Measurements from ENCODE around the gene BNC1. TPM values are rescaled to one million over a fixed set of nuclear protein-coding genes. Genes with fewer than 3 reads are reported as not detected.

The BNC1 gene
- total and polyA plus RNA-seq, 2 of the 4 experiments (the other 2 are of a cell fraction) = 0.38 to 0.54 TPM

- Histone ChIP-seq H2BK15ac (ENCODE audit: low read depth, low read length) (no peak overlapping the region), H3K14ac (replicated peaks; ENCODE audit: low read depth, low read length) (no peak overlapping the region), H2AK9ac (replicated peaks; ENCODE audit: low read depth, low read length, poor library complexity) (no peak overlapping the region), H3K36me3 (ENCODE audit: control insufficient read depth, insufficient read depth, low read length) (no peaks in the 10 kb centered on the region), H3K23ac (ENCODE audit: low read depth, low read length) (no peak overlapping the region), H3K4ac (ENCODE audit: low read depth, low read length) (no peak overlapping the region), H2AK5ac (ENCODE audit: low read depth, low read length) (no peak overlapping the region), H2AFZ (replicated peaks; ENCODE audit: low read length, poor library complexity) (no peak overlapping the region), H3K27me3 (ENCODE audit: control insufficient read depth, insufficient read depth, low read length) (peaks cover 29% of the 10 kb centered on the region), H3K79me1 (ENCODE audit: low read depth in 1 of 2, low read length in 2 of 2) (no peaks in the 10 kb centered on the region; a peak in 1 of 4 replicates), H4K20me1 (ENCODE audit: insufficient read depth, low read length) (peaks cover 7% of the 10 kb centered on the region; the same call in 1 of the 2 replicates), H3K27ac (ENCODE audit: insufficient read depth, low read length) (no peak overlapping the region), H2BK120ac (ENCODE audit: low read depth, low read length) (no peak overlapping the region), H4K8ac (ENCODE audit: low read depth in 2 of 2, low read length in 2 of 2) (no peak overlapping the region), H3K4me3 (ENCODE audit: insufficient read depth, low read depth, low read length) (no peak overlapping the region), H3K4me1 (ENCODE audit: control insufficient read depth, insufficient read depth, low read length) (peaks cover 13% of the 10 kb centered on the region), H2BK5ac (ENCODE audit: low read depth, low read length, poor library complexity, severe bottlenecking) (no peak overlapping the region), H2BK20ac (ENCODE audit: low read depth, low read length) (no peak overlapping the region), H3K18ac (ENCODE audit: low read depth, low read length) (no peak overlapping the region), H3K4me2 (ENCODE audit: low read depth, low read length) (peak overlapping the region; percentile 15; the same call in 1 of the 2 replicates), H4K5ac (ENCODE audit: low read depth, low read length) (no peak overlapping the region), H3K9me3 (ENCODE audit: control insufficient read depth, insufficient read depth, low read length) (peaks cover 7% of the 10 kb centered on the region; the same call in 1 of the 2 replicates), H3K9me1 (ENCODE audit: insufficient read depth, low read length) (peaks cover 9% of the 10 kb centered on the region; the same call in 1 of the 2 replicates), H4K91ac (ENCODE audit: insufficient read depth, low read depth, low read length) (no peak overlapping the region), H3K56ac (ENCODE audit: extremely low read depth, insufficient read depth, low read length) (no peak overlapping the region), H3K9ac (ENCODE audit: low read depth, low read length) (no peak overlapping the region)
- in situ Hi-C loops (cut with MboI; ENCODE audit: low sequenced_read_pairs) (no loop called here), intact Hi-C loops (cut with micrococcal nuclease) (loop anchor here (2.0 to 10.0 kb wide), 3 partner anchors 35 to 273 kb away; partner anchors contain the start of genes BTBD1 and C15orf40), dilution Hi-C loops (cut with HindIII; ENCODE audit: low sequenced_read_pairs, unreplicated experiment) (no loop called here)
- ChIA-PET POLR2A (ENCODE audit: unreplicated experiment) (no interaction called here), CTCF (interaction anchor here (1.5 kb wide), 1 partner anchor 39 kb away, joined by 4 read pairs; no protein-coding TSS in a partner anchor)
- peak; percentile 98 for DNase-seq
- WGBS, 2 experiments (ENCODE audit: extremely low coverage in 2 of 2, insufficient read length in 1 of 2) = no CpG with 5 or more reads among the region's 3 CpGs
- no TSS peak for BruUV-seq (replicated peaks)
- TF ChIP-seq, protein P1, sequence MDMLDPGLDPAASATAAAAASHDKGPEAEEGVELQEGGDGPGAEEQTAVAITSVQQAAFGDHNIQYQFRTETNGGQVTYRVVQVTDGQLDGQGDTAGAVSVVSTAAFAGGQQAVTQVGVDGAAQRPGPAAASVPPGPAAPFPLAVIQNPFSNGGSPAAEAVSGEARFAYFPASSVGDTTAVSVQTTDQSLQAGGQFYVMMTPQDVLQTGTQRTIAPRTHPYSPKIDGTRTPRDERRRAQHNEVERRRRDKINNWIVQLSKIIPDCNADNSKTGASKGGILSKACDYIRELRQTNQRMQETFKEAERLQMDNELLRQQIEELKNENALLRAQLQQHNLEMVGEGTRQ (IDR thresholded peaks at IDR 0.05; ENCODE audit: low read depth, low read length) = no peak
- TF ChIP-seq MAZ (IDR thresholded peaks at IDR 0.05; ENCODE audit: borderline replicate concordance, low read depth, low read length) (peak; percentile 55; the same call in 1 of the 2 replicates), RAD21 (IDR thresholded peaks at IDR 0.05; ENCODE audit: low read length) (no peak), MXI1 (IDR thresholded peaks at IDR 0.05; ENCODE audit: borderline replicate concordance, low read depth, low read length) (no peak), POLR2A (IDR thresholded peaks at IDR 0.05; ENCODE audit: low read depth, low read length) (0 out of 2 replicates have a peak, but pooled peaks have one; percentile 56), CTCF (conservative IDR thresholded peaks at IDR 0.05; ENCODE audit: low read depth, low read length) (no peak), MAFK (IDR thresholded peaks at IDR 0.05; ENCODE audit: low read depth, low read length) (no peak), BHLHE40 (IDR thresholded peaks at IDR 0.05; ENCODE audit: low read depth, low read length) (no peak), RCOR1 (IDR thresholded peaks at IDR 0.05; ENCODE audit: insufficient replicate concordance, low read length) (no peak), NFE2L2 (IDR thresholded peaks at IDR 0.05; ENCODE audit: low read depth, low read length) (0 out of 2 replicates have a peak, but pooled peaks have one; percentile 12), FOS (IDR thresholded peaks at IDR 0.05; ENCODE audit: low read depth, low read length) (peak; percentile 67; the same call in 1 of the 2 replicates), CHD1 (IDR thresholded peaks at IDR 0.05; ENCODE audit: low read depth, low read length) (no peak), RFX5 (IDR thresholded peaks at IDR 0.05; ENCODE audit: low read depth, low read length) (no peak), CEBPB (IDR thresholded peaks at IDR 0.05; ENCODE audit: low read depth, low read length) (peak; percentile 34; the same call in 1 of the 2 replicates), ELK1 (IDR thresholded peaks at IDR 0.05; ENCODE audit: borderline replicate concordance, low read depth, low read length) (no peak), SMC3 (IDR thresholded peaks at IDR 0.05; ENCODE audit: low read depth, low read length) (no peak)
- peak; percentile 71 for ATAC-seq (ENCODE audit: low read depth)
These were observed 3.1 kb upstream of the BNC1 start for GRCh38 chr15:83287541-83288027.

All from IMR-90 (cell line).